H1 (cell line): ENCODE data around the gene CELA1. TPM values are rescaled to one million over a fixed set of nuclear protein-coding genes. Genes with fewer than 3 reads are reported as not detected.
"Not testable (repeated sequence)": the region's sequence is repeated elsewhere in the genome, so short reads cannot be mapped to it uniquely, and the experiment has no call there.

Experiments used
- CTCF ChIA-PET: fragments of 300-600 bp; sonication (Branson Sonifier 250); formaldehyde crosslinking; loops from one replicate; lab custom pipeline; 2021; ENCODE audit not compliant: partially characterized antibody; lab: Charles Lee
- POLR2A ChIA-PET: fragments of 300-600 bp; sonication (Branson Sonifier 250); formaldehyde crosslinking; loops from one replicate; lab custom pipeline; 2021; ENCODE audit warnings: inconsistent platforms; ENCODE audit not compliant: partially characterized antibody; lab: Charles Lee
- DNase-seq, 2 experiments: peaks; one replicate each; pipeline versions ENCODE4 v3.0.0 to v3.0.0-alpha.2; 2010 to 2022; ENCODE audit warnings: low spot score in 2 of 2, low read depth in 1 of 2, mixed read lengths in 1 of 2
- FAIRE-seq: peaks from 2 replicates; lab custom pipeline; 2011; peaks lifted over from hg19 to GRCh38; lab: Jason Lieb, UNC
- H2AFZ ChIP-seq: 2 replicates; pipeline ENCODE4 v1.8.1; 2012; ENCODE audit warnings: low read length, inconsistent platforms
- H2AK5ac ChIP-seq: 2 replicates; pipeline ENCODE4 v1.6.1; 2013; ENCODE audit warnings: low read depth, low read length
- H2BK120ac ChIP-seq: replicated peaks from 2 replicates; pipeline ENCODE3; 2013; ENCODE audit warnings: low read depth, low read length, inconsistent platforms
- H2BK12ac ChIP-seq: 2 replicates; pipeline ENCODE4 v1.6.1; 2013; ENCODE audit warnings: low read depth, low read length
- H2BK15ac ChIP-seq: 2 replicates; pipeline ENCODE4 v1.6.1; 2013; ENCODE audit warnings: low read length
- H2BK20ac ChIP-seq: 2 replicates; pipeline ENCODE4 v1.6.1; 2013; ENCODE audit warnings: low read length
- H2BK5ac ChIP-seq: 2 replicates; pipeline ENCODE4 v1.6.1; 2013; ENCODE audit warnings: low read depth, low read length
- H3K14ac ChIP-seq: 2 replicates; pipeline ENCODE4 v1.6.1; 2013; ENCODE audit warnings: inconsistent platforms; ENCODE audit not compliant: insufficient read length
- H3K18ac ChIP-seq: 2 replicates; pipeline ENCODE4 v1.6.1; 2013; ENCODE audit warnings: low read length; ENCODE audit errors: extremely low read depth
- H3K23ac ChIP-seq: 2 replicates; pipeline ENCODE4 v1.6.1; 2013; ENCODE audit warnings: inconsistent platforms; ENCODE audit not compliant: insufficient read length
- H3K23me2 ChIP-seq: 2 replicates; pipeline ENCODE4 v1.6.1; 2013; ENCODE audit warnings: low read depth, low read length
- H3K27ac ChIP-seq: 2 replicates; pipeline ENCODE4 v1.6.1; 2011; ENCODE audit warnings: low read depth, low read length, inconsistent platforms
- H3K27me3 ChIP-seq, 4 experiments: replicated peaks in 1 of 4; 1 replicate in 1 of 4; 2 replicates in 3 of 4; pipeline versions ENCODE4 v1.6.1 to v1.8.1; 2011 to 2013; ENCODE audit warnings: low read length in 3 of 4, mild to moderate bottlenecking in 3 of 4, inconsistent platforms in 2 of 4, mixed read lengths in 2 of 4, moderate library complexity in 1 of 4; ENCODE audit not compliant: control insufficient read depth in 3 of 4, insufficient read depth in 3 of 4; ENCODE audit errors: extremely low read depth in 1 of 4
- H3K36me3 ChIP-seq, 4 experiments: 2 replicates each; pipeline versions ENCODE4 v1.6.1 to v1.8.1; 2011 to 2013; ENCODE audit warnings: mild to moderate bottlenecking in 4 of 4, low read length in 3 of 4, moderate library complexity in 2 of 4, control low read depth in 1 of 4, inconsistent platforms in 1 of 4; ENCODE audit not compliant: insufficient read depth in 4 of 4, control insufficient read depth in 2 of 4
- H3K4ac ChIP-seq: replicated peaks from 2 replicates; pipeline ENCODE3; 2013; ENCODE audit warnings: low read length, low read depth, mixed read lengths, inconsistent platforms; ENCODE audit not compliant: insufficient read length
- H3K4me1 ChIP-seq, 4 experiments: replicated peaks in 1 of 4; 1 replicate in 1 of 4; 2 replicates in 3 of 4; pipeline versions ENCODE4 v1.6.1 to v1.8.1; 2011 to 2013; ENCODE audit warnings: low read length in 3 of 4, inconsistent platforms in 2 of 4, mixed read lengths in 1 of 4; ENCODE audit not compliant: insufficient read depth in 4 of 4, control insufficient read depth in 3 of 4
- H3K4me2 ChIP-seq, 2 experiments: 2 replicates each; pipeline versions ENCODE4 v1.6.1 to v1.8.1; 2011 to 2013; ENCODE audit warnings: low read depth in 2 of 2, low read length in 2 of 2, control low read depth in 1 of 2, inconsistent platforms in 1 of 2, mild to moderate bottlenecking in 1 of 2; ENCODE audit not compliant: insufficient read depth in 1 of 2
- H3K4me3 ChIP-seq, 4 experiments: fragments of 200-600, 300-600 bp in 1 of 4; sonication (generic), shearing (Covaris generic), sonication (Bioruptor Twin) in 1 of 4; 2 replicates each; pipeline versions ENCODE4 v1.5.1 to v1.8.1; 2011 to 2016; ENCODE audit warnings: low read length in 4 of 4, low read depth in 3 of 4, control low read depth in 2 of 4, inconsistent platforms in 2 of 4, mild to moderate bottlenecking in 2 of 4, mixed read lengths in 1 of 4, moderate library complexity in 1 of 4; ENCODE audit not compliant: insufficient read depth in 2 of 4; ENCODE audit errors: extremely low read depth in 1 of 4
- H3K56ac ChIP-seq: replicated peaks from 2 replicates; pipeline ENCODE3; 2013; ENCODE audit warnings: low read depth, mild to moderate bottlenecking, mixed read lengths, low read length, inconsistent platforms; ENCODE audit not compliant: insufficient read length
- H3K79me1 ChIP-seq: 2 replicates; pipeline ENCODE4 v1.6.1; 2013; ENCODE audit warnings: low read depth, low read length, control low read depth
- H3K79me2 ChIP-seq, 2 experiments: 2 replicates each; pipeline versions ENCODE4 v1.6.1 to v1.8.1; 2012 to 2013; ENCODE audit warnings: low read length in 2 of 2, mild to moderate bottlenecking in 2 of 2, inconsistent platforms in 1 of 2; ENCODE audit not compliant: insufficient read depth in 2 of 2, control insufficient read depth in 1 of 2
- H3K9ac ChIP-seq, 4 experiments: replicated peaks in 1 of 4; 1 replicate in 1 of 4; 2 replicates in 3 of 4; pipeline versions ENCODE4 v1.6.1 to v1.8.1; 2011 to 2013; ENCODE audit warnings: low read depth in 3 of 4, low read length in 3 of 4, control low read depth in 2 of 4, mild to moderate bottlenecking in 2 of 4, moderate library complexity in 2 of 4, inconsistent platforms in 1 of 4; ENCODE audit errors: extremely low read depth in 1 of 4
- H3K9me3 ChIP-seq, 2 experiments: 2 replicates each; pipeline versions ENCODE4 v1.6.1 to v1.8.1; 2012 to 2013; ENCODE audit warnings: mild to moderate bottlenecking in 2 of 2, moderate library complexity in 2 of 2, control low read depth in 1 of 2, inconsistent platforms in 1 of 2, low read depth in 1 of 2, low read length in 1 of 2, mixed read lengths in 1 of 2; ENCODE audit not compliant: insufficient read depth in 2 of 2
- H4K20me1 ChIP-seq, 2 experiments: replicated peaks in 1 of 2; 2 replicates each; pipeline versions ENCODE3 to v1.8.1; 2011 to 2013; ENCODE audit warnings: inconsistent platforms in 2 of 2, low read length in 2 of 2, mild to moderate bottlenecking in 1 of 2; ENCODE audit not compliant: insufficient read depth in 2 of 2, control insufficient read depth in 1 of 2
- H4K5ac ChIP-seq: 2 replicates; pipeline ENCODE4 v1.6.1; 2013; ENCODE audit warnings: low read length, low read depth, mixed read lengths, inconsistent platforms; ENCODE audit not compliant: insufficient read length
- H4K8ac ChIP-seq: 2 replicates; pipeline ENCODE4 v1.8.0; 2013; ENCODE audit warnings: mild to moderate bottlenecking, moderate library complexity, low read length, inconsistent platforms; ENCODE audit not compliant: insufficient read depth; ENCODE audit errors: extremely low read depth
- H4K91ac ChIP-seq: replicated peaks from 2 replicates; pipeline ENCODE3; 2013; ENCODE audit warnings: low read length, mixed read lengths, inconsistent platforms; ENCODE audit not compliant: insufficient read length
- WGBS, 2 experiments: shearing (Covaris generic) in 1 of 2; methylation state at CpG; one replicate each; pipeline versions ENCODE4 v1.1.6 to v1.1.7; 2013 to 2015; ENCODE audit warnings: low lambda C conversion rate in 2 of 2, mixed read lengths in 2 of 2, inconsistent platforms in 1 of 2, low coverage in 1 of 2, missing lambda C conversion rate in 1 of 2; ENCODE audit not compliant: insufficient replicate concordance in 2 of 2, insufficient coverage in 1 of 2, insufficient read length in 1 of 2; ENCODE audit errors: extremely low coverage in 1 of 2, missing lambda C conversion rate in 1 of 2; 5-methylcytosine and 5-hydroxymethylcytosine counted together
- polyA plus RNA-seq, 7 experiments: library from polyadenylated mRNA; depleted of rRNA in 3 of 7; stranded (reverse) in 5 of 7; unstranded in 2 of 7; fragments of >200 nt in 5 of 7; fragments of 200-250 nt in 2 of 7; gene quantifications; 1 replicate in 5 of 7; 2 replicates in 1 of 7; 4 replicates in 1 of 7; pipeline versions ENCODE4 v1.2.1 to v1.2.3, GENCODE V29; 2011 to 2013; ENCODE audit warnings: missing spikeins in 2 of 7, mixed read lengths in 2 of 7
- total RNA-seq: library from RNA; stranded (reverse); fragmentation: NEBNext Ultra II Directional; extraction: Animal tissue kit (Norgen Biotek cat#: 25700); gene quantifications from 2 replicates; pipeline ENCODE4 v1.2.1, GENCODE V29; 2021

Gene CELA1
- total and polyA plus RNA-seq, 2 of the 8 experiments (the other 6 are each of a cell fraction or from before 2014, with no cell fraction given) = 0.09 TPM; not detected in 1

DNA sequence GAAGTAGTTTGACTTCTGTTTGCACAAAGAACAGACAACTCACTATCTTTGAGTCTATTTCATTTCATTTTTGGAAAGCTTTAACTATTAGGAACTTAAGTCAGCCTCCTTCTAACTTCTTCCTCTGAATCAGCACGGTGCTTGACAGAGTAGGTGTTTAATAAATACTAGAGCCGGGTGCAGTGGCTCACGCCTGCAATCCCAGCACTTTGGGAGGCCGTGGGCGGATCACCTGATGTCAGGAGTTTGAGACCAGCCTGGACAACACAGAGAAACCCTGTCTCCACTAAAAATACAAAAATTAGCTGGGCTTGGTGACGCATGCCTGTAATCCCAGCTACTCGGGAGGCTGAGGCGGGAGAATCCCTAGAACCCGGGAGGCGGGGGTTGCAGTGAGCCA is 45.7 kb downstream of the CELA1 start:
- WGBS, 2 experiments = 89% methylated on average over 10 of the region's 10 CpGs; no CpG with 5 or more reads in 1 of the 2 experiments
- not testable (repeated sequence) for H3K18ac ChIP-seq, H2AFZ ChIP-seq, H3K36me3 ChIP-seq, H3K79me2 ChIP-seq, H4K91ac ChIP-seq, FAIRE-seq, H3K27ac ChIP-seq, H2BK120ac ChIP-seq, H3K4me2 ChIP-seq, H4K20me1 ChIP-seq, H3K9ac ChIP-seq, H3K23me2 ChIP-seq, H3K56ac ChIP-seq, H3K9me3 ChIP-seq, H2BK5ac ChIP-seq, DNase-seq, H3K4me3 ChIP-seq, H3K27me3 ChIP-seq, H4K8ac ChIP-seq, H2AK5ac ChIP-seq, H3K79me1 ChIP-seq, H2BK20ac ChIP-seq, H3K4ac ChIP-seq, H4K5ac ChIP-seq, H2BK15ac ChIP-seq, H3K23ac ChIP-seq, H3K14ac ChIP-seq, H3K4me1 ChIP-seq, H2BK12ac ChIP-seq
- ChIA-PET CTCF (interaction anchor here (0.6 to 4.3 kb wide), 4 partner anchors 26 to 63 kb away, joined by 3 to 24 read pairs (median 4); no protein-coding TSS in a partner anchor), POLR2A (interaction anchor here (1.1 kb wide), 2 partner anchors 9 to 33 kb away, joined by 3 to 4 read pairs; no protein-coding TSS in a partner anchor)
